ENCODE measurements around the gene PCCA.
"Not testable (repeated sequence)": the region's sequence is repeated elsewhere in the genome, so short reads cannot be mapped to it uniquely, and the experiment has no call there.

The PCCA gene

DNA sequence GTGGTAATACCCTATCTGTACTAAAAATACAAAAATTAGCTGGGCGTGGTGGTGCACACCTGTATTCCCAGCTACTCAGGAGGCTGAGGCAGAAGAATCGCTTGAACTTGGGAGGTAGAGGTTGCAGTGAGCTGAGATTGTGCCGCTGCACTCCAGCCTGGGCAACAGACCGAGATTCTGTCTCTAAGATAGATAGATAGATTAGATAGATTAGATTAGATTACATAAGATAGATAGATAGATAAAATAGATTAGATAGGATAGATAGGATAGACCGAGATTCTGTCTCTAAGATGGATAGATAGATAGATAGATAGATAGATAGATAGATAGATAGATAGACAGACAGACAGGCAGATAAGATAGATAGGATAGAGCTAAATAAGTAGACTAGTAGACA lies 435.8 kb downstream of the PCCA start:
- not testable (repeated sequence) for DNase-seq (ENCODE audit: low read depth in 3 of 3)

DNA sequence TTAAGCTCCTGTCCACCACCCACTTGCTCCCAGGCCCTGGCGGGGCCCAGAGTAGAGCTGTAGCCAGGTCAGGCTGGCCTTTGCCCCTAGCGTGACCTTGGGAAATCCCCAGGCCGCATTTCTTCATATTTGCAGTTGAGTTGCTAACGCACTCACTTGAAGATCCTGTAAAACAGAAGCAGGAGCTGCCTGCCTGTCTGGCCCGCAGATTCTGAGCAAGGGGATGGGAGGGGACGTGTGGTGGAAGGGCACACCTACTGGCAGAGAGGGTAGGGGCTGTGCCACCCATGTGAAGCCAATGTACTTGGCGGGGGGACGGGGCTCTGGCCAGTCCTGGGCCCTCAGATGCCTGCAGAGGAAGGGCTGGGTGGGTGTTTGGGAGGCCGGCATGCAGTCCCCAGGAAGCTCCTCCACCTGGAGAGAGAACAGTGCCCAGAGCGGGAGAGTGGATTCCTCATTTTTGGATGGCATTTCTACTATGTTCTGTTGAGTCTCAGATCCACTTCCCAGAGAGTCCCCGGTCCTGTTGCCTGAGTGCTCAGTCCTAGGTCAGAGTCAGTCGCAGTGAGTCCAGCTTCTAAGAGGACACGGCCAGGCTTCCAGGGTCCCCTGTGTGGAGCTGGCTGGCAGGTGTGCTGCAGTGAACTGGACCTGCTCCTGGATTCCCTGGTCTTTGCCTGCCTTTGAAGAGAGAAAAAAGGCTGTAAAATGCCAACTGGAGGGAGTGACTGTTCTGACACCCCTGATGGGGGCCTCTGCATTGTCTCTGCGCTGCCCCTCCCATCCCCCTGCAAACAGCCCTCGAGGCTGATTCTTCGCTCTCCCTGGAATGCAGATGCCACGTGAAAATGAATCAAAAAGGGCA lies 436.8 kb downstream of the PCCA start:
- no peak for DNase-seq (ENCODE audit: low read depth in 3 of 3)

DNA sequence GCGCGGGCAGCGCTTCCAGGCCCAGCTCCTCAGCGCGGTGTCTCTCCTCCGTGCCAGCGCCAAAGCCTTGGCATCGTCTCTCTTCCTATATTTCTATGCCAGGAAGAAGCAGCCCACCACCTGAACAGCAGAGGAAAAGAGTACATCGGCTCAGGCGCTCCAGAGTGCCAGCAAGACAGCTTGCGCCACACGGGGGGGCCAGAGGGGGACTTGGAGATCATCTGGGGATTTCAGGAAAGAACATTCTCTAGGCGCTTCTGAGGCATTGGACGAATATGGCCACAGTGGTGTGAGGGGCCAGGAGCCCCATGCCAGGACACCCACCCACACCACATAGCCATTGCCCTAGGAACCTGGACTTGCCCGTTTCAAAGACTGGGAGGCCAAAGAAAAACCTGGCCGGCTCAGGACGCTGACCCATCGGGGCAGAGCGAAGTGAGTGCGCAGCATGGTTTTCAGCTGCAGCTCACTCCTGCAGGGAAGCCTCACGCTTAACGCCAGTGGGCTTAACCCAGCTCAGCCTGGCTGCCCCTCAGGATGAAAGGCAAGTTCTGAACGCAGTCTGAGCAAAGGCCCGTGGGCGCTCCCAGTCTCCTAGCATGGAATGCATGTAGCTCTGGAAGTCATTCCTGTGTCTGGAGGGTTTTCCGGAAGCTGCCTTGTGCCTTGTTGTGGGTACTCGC lies 437.6 kb downstream of the PCCA start:
- no peak for DNase-seq (ENCODE audit: low read depth in 3 of 3)

DNA sequence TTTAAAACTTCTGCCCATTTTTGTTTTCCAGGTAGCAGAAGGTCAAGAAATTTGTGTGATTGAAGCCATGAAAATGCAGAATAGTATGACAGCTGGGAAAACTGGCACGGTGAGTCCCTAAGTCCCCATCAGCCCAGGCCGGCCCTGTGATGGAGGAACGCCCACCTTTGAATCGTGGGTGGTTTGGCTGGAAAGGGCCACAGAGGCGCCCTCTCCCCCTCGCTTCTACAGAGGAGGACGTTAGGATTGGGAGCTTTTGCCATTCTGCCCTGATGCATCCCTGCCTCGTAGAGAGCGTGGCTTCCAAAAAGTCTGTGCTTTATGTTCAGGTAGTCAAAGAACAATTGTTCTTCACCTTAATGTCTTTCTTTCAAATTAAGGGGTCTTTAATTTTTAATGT lies 438.8 kb downstream of the PCCA start:
- no peak for DNase-seq (ENCODE audit: low read depth in 3 of 3)

DNA sequence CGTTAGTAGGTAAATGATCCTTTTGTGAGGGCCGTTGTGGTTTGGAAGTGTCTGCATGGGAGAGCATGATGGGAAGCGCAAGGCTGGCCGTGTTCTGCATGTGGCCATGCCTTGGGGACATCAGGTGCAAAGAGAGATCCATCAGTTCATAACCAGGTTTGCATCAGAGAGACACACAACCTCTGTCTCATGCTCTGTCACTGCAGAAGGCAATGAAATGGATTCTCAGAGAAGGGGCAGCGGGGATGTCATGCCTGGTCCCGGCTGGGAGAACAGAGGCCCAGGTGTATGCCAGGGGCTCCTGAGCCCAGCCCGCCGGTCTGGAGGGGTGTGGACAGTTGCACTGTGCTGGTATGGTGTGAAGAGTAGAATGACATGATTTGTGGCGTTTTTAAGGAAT lies 439.5 kb downstream of the PCCA start:
- DNase-seq (ENCODE audit: low read depth in 3 of 3), result no peak

DNA sequence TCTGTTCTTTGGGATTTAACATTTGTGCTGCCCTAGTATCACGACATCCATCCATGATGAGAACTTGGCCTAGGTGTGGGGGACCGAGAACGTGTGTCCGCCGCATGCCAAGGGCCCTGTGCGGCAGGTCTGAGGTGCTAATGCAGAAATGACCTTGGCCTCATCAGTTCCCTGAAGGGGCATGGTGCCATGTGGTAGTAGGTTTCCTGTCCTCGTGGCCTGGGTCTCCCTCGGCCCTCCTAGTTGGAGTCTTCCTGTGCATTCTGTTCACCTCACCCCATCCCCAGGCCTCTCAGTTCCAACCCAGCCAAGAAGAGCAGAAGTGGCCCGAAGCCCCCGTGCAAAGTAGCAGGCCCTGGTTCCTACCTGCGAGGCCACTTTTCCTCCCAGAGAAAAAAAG lies 439.9 kb downstream of the PCCA start:
- DNase-seq (ENCODE audit: low read depth in 3 of 3), result no peak

DNA sequence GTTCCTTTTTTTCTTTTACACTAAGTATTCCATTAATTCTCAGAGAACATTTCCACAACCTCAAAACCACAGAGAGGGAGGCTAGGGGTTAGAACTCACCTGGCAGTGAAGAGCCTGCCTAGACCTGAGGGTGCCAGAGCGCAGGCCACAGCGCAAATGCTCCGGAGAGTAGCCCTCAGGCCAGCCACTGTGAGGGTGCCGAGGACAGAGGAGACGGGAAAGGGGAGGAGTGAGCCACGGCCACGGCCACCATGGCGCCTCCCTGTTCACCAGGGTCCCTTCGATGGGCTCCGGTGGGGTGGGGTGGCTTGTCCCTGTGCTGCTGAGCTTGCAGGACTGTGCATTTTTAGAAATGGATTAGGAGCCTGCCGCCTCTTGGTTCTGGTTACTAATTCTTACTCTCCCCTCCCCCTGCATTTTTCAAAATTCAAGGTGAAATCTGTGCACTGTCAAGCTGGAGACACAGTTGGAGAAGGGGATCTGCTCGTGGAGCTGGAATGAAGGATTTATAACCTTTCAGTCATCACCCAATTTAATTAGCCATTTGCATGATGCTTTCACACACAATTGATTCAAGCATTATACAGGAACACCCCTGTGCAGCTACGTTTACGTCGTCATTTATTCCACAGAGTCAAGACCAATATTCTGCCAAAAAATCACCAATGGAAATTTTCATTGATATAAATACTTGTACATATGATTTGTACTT lies 440.9 kb downstream of the PCCA start:
- no peak for DNase-seq (ENCODE audit: low read depth in 3 of 3)

DNA sequence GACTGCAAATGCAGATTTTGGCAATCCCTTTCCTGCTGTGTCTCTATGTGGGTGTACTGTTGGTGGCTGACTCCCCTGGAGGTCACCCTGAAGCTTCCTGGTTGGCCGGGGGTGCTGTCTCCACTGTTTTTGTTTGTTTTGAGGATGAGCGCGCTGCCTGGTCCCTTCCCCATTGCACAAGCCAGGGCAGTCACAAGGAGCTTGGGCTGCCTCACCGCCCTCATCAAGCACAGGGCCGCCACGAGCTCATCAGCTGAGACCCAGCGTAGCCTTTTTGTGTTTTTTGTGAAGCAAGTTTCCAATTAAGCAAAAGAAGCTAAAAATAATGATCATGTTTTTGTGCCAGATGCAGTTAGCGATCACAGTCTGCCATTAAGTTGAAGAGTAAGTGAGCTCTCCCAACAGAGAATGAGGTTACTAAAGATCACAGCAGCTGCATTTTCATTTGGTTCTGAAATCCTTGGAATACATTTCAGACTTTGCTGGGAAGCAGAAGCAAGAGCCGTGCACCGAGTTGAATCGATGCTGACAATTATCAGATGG lies 441.8 kb downstream of the PCCA start:
- no peak for DNase-seq (ENCODE audit: low read depth in 3 of 3)

DNA sequence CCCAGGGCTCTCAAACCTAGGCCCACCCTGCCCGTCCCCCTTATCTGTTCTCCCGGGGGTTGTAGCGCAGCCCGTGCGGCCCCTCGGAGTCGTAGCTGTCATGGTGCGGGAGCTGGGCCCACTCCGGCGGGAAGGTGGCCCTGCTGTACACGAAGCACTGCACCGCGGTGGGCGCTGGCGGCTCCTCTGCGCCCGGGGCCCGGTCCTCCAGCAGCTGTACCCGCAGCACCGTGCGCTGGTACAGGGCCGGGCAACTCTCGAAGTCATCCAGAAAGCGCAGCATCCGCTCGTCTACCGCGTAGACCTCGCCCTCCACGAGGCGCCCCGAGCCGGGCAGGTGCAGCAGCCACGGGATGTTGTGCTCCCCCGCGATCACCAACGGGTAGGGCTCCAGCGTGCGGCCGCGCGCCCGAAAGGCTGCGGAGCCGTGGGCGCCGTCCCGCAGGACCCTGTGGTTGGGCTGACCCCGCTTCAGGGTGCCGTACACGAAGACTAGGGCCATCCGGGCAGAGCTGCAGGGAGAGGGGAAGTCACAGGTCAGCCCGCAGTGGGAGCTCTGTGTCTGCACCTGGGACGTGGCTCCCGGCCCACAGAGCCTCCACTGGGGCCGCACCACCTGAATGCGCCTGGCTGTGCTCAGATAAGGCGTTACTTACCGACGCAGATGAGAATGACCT lies 443.3 kb downstream of the PCCA start:
- DNase-seq (ENCODE audit: low read depth in 3 of 3), result no peak

DNA sequence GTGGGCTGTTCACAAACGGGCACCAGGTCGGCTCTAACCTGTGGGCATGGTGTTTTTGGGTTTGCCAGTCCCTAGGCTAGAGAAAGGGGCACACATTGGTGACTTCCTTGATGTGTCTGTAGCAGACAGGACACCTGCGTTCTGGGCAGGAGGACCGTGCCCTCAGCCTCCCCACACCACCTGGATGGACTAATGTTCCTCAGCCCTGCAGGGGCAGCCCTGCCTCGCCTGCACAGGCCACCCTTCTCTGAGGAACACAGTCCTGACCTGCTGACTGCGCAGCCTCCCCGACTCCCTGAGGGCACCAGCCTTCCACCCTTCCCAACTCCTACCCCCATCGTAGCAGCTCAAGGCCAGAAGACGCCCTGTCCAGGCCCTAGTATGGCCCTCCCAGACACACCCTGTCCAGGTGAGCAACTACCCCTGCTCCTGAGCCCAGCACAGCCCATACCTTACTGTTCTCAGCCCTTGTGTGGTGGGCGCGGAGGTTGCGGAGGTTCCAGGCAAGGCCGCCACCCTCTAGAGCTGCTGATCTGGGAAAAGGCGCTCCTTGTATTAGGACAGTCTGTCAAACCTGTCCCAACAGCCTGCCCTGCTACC lies 444.0 kb downstream of the PCCA start:
- no peak for DNase-seq (ENCODE audit: low read depth in 3 of 3)

DNA sequence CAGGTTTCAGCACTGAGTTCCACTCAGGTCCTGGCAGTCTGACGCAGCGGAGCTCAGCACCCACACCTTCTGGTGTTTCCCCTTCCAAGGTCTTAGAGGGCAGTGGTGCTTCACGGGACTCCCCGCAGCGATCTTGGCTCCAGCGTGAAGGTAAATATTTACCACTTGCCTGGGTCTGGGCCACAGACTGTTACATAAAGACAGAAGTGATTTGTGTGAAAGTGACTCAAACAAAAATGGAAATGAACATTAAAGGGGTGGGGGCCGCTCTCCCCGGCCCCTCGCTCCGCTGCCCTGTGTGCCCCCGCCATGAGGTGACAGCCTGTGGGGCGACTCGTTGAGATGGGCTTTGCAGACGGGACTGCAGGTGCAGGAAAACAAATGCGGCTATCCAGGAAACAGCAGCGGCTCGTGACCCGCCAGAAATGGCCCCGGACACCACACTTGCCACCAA lies 444.7 kb downstream of the PCCA start:
- DNase-seq (ENCODE audit: low read depth in 3 of 3), result no peak

DNA sequence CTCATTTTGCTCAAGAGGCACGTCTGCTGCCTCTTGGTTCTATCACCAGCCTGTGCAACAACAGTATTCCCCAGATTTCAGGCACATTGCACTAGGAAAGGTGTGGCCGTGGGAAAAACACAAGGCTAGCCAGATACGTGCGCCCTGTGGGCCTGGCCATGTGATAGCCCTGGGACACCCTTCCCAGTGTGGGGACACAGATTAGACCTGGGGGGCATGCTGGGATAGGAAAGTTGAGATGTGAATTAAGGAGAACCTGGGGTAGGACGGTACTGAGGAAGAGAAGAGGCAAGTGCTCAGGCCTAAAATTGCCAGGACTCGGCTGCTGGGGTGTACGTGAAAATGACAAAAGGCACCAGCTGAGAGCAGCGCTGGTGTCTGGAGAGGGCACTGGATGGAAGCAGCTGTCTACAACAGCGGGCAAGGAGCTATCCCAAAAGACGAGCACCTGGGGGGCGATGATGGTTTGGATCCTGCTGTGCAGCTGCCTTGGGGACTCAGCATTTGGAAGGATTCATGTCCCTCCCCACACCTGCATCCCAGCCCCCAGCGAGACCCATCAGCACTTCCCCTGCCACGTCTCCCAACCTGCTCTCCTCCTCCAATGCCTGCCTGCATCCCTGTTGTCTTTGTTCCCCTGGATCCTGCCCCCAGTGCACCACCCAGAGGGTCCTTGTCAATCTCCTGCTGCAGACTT lies 445.4 kb downstream of the PCCA start:
- no peak for DNase-seq (ENCODE audit: low read depth in 3 of 3)

DNA sequence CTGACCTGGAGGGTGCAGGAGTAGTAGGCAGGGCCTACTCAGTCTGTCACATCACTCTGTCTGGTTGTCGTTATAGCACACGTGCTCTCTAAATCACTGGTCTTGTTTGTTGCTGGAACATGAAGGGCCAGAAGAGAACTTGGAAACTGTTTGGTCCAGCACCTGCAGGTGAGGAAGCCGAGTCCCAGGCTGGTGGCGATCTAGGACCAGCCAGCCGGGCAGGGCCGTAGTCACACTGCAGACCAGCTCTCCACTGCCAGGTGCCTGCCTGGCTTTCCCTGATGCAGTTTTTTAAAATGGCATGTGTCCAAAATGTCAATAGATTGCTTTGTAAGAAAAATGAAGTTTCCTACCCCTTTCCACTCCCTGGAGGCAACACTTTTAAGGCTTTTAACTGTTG lies 446.0 kb downstream of the PCCA start:
- no peak for DNase-seq (ENCODE audit: low read depth in 3 of 3)

DNA sequence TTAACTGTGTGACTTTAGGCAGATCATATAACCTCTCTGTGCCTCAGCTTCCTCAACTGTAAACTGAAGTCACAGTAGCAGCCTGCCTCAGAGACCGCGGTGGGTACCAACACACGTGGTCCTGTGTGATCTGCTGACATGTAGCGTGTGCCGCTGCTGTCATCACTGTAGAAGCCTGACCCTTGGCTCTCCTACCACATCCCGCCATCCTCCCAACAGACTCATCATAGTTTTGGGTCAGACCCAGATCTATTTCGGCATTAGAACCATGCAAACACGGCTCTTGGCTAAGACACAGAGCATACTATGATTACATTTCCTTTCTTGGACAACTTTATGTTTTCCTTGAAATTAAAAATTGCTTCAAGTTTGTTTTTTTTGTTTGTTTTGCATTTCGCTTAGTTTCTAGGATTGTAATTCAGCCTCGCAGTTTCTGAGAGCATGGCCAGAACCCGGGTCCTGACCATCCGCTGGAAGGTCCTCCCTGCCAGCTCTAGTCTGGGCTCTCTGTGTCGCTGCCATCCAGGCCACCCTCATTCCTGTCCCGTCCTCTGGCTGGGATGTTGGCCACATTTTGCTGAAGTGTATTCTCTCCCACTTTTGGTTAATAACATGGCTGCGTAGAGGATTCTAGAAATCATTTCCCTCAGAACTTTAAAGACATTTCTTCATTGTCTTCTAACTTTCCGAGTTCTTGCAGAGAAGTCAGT lies 446.7 kb downstream of the PCCA start:
- DNase-seq (ENCODE audit: low read depth in 3 of 3), result no peak

DNA sequence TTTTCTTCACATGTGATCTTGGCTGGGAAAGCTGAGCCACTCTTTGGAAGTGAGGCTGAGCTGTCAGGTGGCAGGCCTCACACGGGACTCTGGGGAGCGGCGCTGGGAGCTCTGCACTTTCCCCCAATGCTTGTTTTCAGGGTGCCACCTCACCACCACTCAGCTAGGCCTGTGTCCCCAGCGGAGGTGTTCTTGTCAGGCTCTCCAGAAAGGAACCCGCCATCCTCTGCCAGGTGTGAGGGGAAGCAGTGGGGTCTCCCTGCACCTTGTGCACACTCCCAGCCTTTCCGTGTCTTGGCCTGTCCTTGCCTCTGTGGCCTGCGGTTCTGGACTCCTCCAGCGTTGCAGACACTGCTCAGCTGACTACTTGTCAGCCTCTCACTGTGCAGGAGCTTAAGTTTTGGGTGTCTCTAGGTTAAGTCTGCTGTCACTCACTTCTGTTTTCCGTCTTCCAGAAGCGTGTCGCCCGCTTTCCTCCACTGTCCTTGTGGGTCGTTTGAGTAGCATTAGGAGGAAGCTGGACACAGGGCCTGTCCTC lies 447.8 kb downstream of the PCCA start:
- DNase-seq (ENCODE audit: low read depth in 3 of 3), result no peak

DNA sequence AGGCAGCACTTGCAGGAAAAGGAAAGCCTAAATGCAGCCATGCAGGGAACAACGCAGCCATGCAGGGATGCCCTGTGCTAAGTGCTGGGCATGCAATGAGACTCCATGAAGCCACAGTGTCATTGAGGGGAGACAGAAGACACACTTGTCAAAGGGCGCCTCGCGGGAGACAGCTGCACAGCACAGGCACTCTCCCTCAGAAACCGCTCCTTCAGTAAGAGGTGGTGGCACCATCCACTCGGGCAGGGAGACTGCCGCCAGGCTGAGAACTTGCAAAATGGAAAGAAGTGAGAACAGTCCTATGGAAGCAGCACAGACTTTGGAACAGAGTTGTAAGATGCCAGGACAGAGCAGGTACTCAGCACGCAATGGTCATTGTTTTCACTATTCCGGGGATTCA lies 448.6 kb downstream of the PCCA start:
- DNase-seq (ENCODE audit: low read depth in 3 of 3), result no peak

DNA sequence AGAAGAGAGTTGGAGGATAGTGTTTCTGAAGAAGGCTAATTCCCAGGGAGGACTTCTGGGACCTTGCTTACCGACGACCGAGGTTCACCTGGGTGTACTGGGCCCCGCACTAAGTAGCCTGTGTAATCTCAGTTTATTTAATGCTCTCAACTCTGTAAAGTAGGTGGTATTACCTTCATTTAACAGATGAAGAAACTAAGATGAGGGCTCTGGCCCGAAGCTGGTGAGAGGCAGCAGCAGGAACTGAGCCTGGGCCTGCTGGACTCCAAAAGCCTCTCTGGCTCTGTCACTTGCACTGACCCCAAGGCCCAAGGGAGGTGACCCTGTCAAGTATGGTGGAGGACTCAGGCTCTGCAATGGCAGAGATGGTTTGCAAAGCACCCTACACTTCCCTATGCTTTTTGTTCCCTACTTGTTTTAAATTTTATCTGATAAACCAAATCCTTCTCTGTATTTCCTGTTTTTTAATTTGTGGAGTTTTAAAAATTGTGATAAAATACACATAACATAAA lies 449.1 kb downstream of the PCCA start:
- no peak for DNase-seq (ENCODE audit: low read depth in 3 of 3)

DNA sequence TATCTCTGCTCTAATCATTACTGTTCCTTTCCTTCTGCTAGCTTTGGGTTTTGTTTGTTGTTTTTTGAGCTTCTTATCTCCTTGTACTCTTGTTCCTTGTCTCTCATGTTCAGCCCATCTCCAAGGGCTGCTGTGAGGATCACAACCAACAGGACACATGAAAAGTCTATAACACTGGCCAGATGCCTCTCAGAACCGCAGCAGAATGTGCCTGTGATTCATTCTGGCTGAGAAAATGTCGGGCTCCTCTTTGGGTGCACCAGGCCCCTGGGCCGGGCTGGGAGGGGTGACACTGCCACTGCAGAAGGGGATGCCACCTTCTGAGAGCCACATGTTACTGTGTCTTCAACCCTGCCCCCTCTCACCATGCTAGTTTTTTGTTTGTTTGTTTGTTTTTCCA lies 451.7 kb downstream of the PCCA start:
- DNase-seq (ENCODE audit: low read depth in 3 of 3), result no peak

All from stimulated activated CD4-positive, alpha-beta T cell treated with anti-CD3 and anti-CD28 coated beads, TNF-alpha, amount 100 ng/mL, for 48 hours (primary cell).